GM19023 (cell line): Measurements from ENCODE around the gene GRIK2.

Experiments
- ATAC-seq: cut with Tn5 transposase; IDR thresholded peaks from one replicate; pipeline ENCODE4 v1.9.1; 2021; ENCODE audit warnings: mild to moderate bottlenecking, moderate library complexity; ENCODE audit not compliant: unreplicated experiment

Gene GRIK2

GRCh38 chr6:101400326-101401135 lies 7.0 kb downstream of the GRIK2 start:
- ATAC-seq: no peak

- no peak for ATAC-seq
These were observed 7.7 kb downstream of the GRIK2 start for GRCh38 chr6:101401171-101401570.

- ATAC-seq: no peak
These were observed 8.5 kb downstream of the GRIK2 start for GRCh38 chr6:101401792-101402621.

- ATAC-seq: no peak
These were observed 9.1 kb downstream of the GRIK2 start for GRCh38 chr6:101402622-101403031.

GRCh38 chr6:101403216-101403945 lies 9.9 kb downstream of the GRIK2 start:
- no peak for ATAC-seq

GRCh38 chr6:101404775-101405174 lies 11.3 kb downstream of the GRIK2 start:
- no peak for ATAC-seq

- no peak for ATAC-seq
These were observed 20.3 kb downstream of the GRIK2 start for GRCh38 chr6:101413773-101414172.

- ATAC-seq: no peak
These were observed 24.4 kb downstream of the GRIK2 start for GRCh38 chr6:101417900-101418299.

GRCh38 chr6:101422251-101422650 lies 28.7 kb downstream of the GRIK2 start:
- ATAC-seq: no peak

GRCh38 chr6:101422811-101423210 lies 29.3 kb downstream of the GRIK2 start:
- ATAC-seq: no peak

- no peak for ATAC-seq
These were observed 35.8 kb downstream of the GRIK2 start for GRCh38 chr6:101429270-101429669.

GRCh38 chr6:101429845-101430244 lies 36.3 kb downstream of the GRIK2 start:
- ATAC-seq: no peak

- ATAC-seq: no peak
These were observed 39.6 kb downstream of the GRIK2 start for GRCh38 chr6:101433141-101433540.

GRCh38 chr6:101434601-101435000 lies 41.1 kb downstream of the GRIK2 start:
- ATAC-seq: no peak

GRCh38 chr6:101435038-101435437 lies 41.5 kb downstream of the GRIK2 start:
- ATAC-seq: no peak

- no peak for ATAC-seq
These were observed 46.3 kb downstream of the GRIK2 start for GRCh38 chr6:101439790-101440189.

GRCh38 chr6:101443315-101443714 lies 49.8 kb downstream of the GRIK2 start:
- no peak for ATAC-seq

GRCh38 chr6:101444717-101445116 lies 51.2 kb downstream of the GRIK2 start:
- ATAC-seq: no peak

- ATAC-seq: no peak
These were observed 52.0 kb downstream of the GRIK2 start for GRCh38 chr6:101445527-101445926.

- ATAC-seq: no peak
These were observed 57.4 kb downstream of the GRIK2 start for GRCh38 chr6:101450901-101451300.

GRCh38 chr6:101451981-101452380 lies 58.5 kb downstream of the GRIK2 start:
- no peak for ATAC-seq
